T47D (cell line): ENCODE measurements around the gene ITGB7.

ENCODE experiments used
- DNase-seq, 2 experiments: peaks; one replicate each; pipeline versions ENCODE4 v3.0.0 to v3.0.0-alpha.2; 2011 to 2012; ENCODE audit warnings: low read depth in 1 of 2, low spot score in 1 of 2
- JUND ChIP-seq: IDR thresholded peaks from 2 replicates; pipeline ENCODE4 v1.6.1; 2012; ENCODE audit warnings: low read depth
- in situ Hi-C: cut with HindIII; loops from 2 replicates; pipeline ENCODE4 v1.10.0; 2016; ENCODE audit warnings: low sequenced_read_pairs, low pct_unique_long_range_greater_than_20kb

The ITGB7 gene

DNA sequence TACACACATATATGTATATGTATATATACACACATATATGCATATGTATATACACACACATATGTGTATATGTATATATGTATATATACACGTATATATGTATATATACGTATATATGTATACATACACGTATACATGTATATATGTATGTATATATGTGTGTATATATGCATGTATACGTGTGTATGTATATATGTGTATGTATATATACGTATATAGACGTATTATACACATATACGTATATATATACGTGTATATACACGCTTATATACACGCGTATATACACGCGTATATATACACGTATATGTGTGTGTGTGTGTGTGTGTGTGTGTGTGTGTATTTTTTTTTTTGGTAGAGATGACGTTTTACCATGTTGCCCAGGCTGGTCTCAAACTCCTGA lies 59.4 kb downstream of the ITGB7 start:
- DNase-seq: no peak
- in situ Hi-C loops: no loop called here
- TF ChIP-seq JUND: no peak

DNA sequence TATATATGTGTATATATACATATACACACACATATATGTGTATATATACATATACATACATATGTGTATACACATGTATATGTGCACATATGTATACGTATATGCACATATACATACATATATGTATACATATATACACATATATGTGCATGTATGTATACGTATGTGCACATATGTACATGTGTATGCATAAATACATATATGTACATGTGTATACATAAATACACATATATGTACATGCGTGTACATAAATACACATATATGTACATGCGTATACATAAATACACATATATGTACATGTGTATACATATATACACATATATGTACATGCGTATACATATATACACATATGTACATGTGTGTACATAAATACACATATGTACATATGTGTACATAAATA lies 59.9 kb downstream of the ITGB7 start:
- no peak for TF ChIP-seq JUND
- no peak for DNase-seq
- in situ Hi-C loops: no loop called here

DNA sequence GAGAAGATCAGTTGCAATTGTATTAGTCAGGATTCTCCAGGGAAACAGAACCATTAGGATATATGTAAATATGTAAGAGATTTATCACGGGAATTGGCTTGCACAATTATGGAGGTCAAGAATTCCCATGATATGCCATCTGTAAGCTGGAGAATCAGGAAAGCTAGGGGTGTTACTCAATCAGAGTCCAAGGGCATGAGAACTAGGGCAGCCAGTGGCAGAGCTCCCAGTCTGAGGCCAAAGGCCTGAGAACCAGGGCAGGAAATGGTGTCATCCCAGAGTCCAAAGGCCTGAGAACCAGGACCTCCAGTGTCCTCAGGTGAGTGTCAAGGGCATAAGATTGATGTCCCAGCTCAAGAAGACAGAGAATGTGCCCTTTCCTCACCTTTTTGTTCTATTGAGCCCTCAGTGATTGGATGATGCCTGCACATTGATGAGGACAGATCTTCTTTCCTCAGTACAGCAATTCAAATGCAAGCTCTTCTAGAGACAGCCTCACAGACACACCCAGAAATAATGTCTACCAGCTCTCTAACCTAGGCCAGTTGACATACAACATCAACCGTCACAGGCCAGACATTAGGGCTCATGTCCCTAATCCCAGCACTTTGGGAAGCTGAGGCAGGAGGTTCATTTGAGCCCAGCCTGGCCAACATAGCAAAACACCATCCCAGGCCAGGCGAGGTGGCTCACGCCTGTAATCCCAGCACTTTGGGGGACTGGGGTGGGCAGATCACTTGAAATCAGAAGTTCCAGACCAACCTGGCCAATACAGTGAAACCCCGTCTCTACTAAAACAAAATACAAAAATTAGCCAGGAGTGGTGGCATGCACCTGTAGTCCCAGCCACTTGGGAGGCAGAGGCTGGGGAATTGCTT lies 61.4 kb downstream of the ITGB7 start:
- no peak for DNase-seq
- no peak for TF ChIP-seq JUND

DNA sequence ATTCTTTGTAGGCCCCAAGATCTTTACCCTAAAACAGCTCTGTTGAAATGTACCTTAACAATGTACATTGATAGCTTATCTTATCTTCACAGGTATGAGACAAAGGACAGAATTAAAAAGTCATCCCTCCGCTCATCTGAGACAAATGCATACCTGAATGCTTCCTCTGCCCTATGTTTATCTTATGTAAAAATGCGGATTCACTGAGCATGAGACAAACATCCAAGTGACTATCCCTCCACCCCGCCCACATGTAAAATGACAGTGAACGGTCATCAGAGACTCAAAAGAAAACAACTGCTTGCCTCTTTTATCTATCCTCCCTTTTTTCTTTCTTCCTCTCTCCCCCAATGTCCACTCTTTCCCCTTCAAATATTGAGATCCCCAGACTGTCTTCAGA lies 63.7 kb downstream of the ITGB7 start:
- DNase-seq: no peak
- no peak for TF ChIP-seq JUND
- in situ Hi-C loops: no loop called here

More for the DNA sequence above, 61.4 kb downstream of the ITGB7 start:
- in situ Hi-C loops: no loop called here
